Neural progenitor cell (in vitro differentiated cells): ENCODE measurements around the gene FGD6.

Source experiments
- CTCF ChIP-seq: fragments of 200-600 bp; sonication (generic); IDR thresholded peaks from 2 replicates; pipeline ENCODE4 v1.5.1; 2017; ENCODE audit warnings: antibody characterized with exemption, mild to moderate bottlenecking
- EZH2 ChIP-seq: fragments of 200-600 bp; sonication (generic); IDR thresholded peaks from 2 replicates; pipeline ENCODE4 v1.6.1; 2017; ENCODE audit warnings: antibody characterized with exemption, mild to moderate bottlenecking, moderate library complexity
- EZH2phosphoT487 ChIP-seq: fragments of 200-600 bp; sonication (generic); IDR thresholded peaks from 2 replicates; pipeline ENCODE4 v1.6.1; 2017; ENCODE audit warnings: antibody characterized with exemption

GRCh38 chr12:95185854-95186253 is 31.4 kb downstream of the FGD6 start:
- TF ChIP-seq CTCF (no peak), EZH2 (no peak), EZH2phosphoT487 (no peak)
